GM23338 (cell line): ENCODE measurements around the gene RSPH6A. TPM values are rescaled to one million over a fixed set of nuclear protein-coding genes. Genes with fewer than 3 reads are reported as not detected.

ENCODE experiments used
- ATAC-seq: fragments of 200-7000 bp; cut with Tn5 transposase; 3 replicates; pipeline ENCODE4 v1.9.1; 2020
- DNase-seq: peaks from one replicate; pipeline ENCODE4 v3.0.0-alpha.2; 2015; ENCODE audit warnings: low spot score
- H2AFZ ChIP-seq: fragments of 200-600 bp; sonication (generic); 2 replicates; pipeline ENCODE4 v1.8.0; 2016; ENCODE audit warnings: antibody characterized with exemption, mild to moderate bottlenecking, moderate library complexity
- H3F3A ChIP-seq: fragments of 200-600 bp; sonication (generic); replicated peaks from 2 replicates; pipeline ENCODE4 v1.8.0; 2017; ENCODE audit warnings: antibody characterized with exemption, mixed run types, low read depth
- H3K27ac ChIP-seq: fragments of 200-600 bp; sonication (generic); 2 replicates; pipeline ENCODE4 v1.6.1; 2016; ENCODE audit warnings: low read depth
- H3K27me3 ChIP-seq: fragments of 200-600 bp; sonication (generic); 2 replicates; pipeline ENCODE4 v1.8.0; 2016; ENCODE audit warnings: mild to moderate bottlenecking, mixed run types, moderate library complexity; ENCODE audit not compliant: insufficient read depth
- H3K36me3 ChIP-seq: fragments of 200-600 bp; sonication (generic); 2 replicates; pipeline ENCODE4 v1.8.0; 2016; ENCODE audit warnings: mild to moderate bottlenecking; ENCODE audit not compliant: insufficient read depth
- H3K4me1 ChIP-seq: fragments of 200-600 bp; sonication (generic); 2 replicates; pipeline ENCODE4 v1.8.0; 2016; ENCODE audit warnings: mild to moderate bottlenecking, moderate library complexity; ENCODE audit not compliant: insufficient read depth
- H3K4me2 ChIP-seq: fragments of 200-600 bp; sonication (generic); 2 replicates; pipeline ENCODE4 v1.7.1; 2017; ENCODE audit warnings: mixed run types
- H3K4me3 ChIP-seq: fragments of 200-600 bp; sonication (generic); 2 replicates; pipeline ENCODE4 v1.6.1; 2016; ENCODE audit warnings: mixed run types
- H3K79me2 ChIP-seq: fragments of 200-600 bp; sonication (generic); replicated peaks from 2 replicates; pipeline ENCODE4 v1.8.0; 2017; ENCODE audit warnings: mild to moderate bottlenecking; ENCODE audit not compliant: insufficient read depth
- H3K9me2 ChIP-seq: fragments of 200-600 bp; sonication (generic); 2 replicates; pipeline ENCODE4 v1.8.0; 2017; ENCODE audit not compliant: insufficient read depth
- H4K20me1 ChIP-seq: fragments of 200-600 bp; sonication (generic); replicated peaks from 2 replicates; pipeline ENCODE4 v1.8.0; 2017; ENCODE audit warnings: mild to moderate bottlenecking; ENCODE audit not compliant: insufficient read depth
- H3K27ac Mint-ChIP-seq: 2 replicates; pipeline ENCODE4 v1.8.0; 2020; ENCODE audit warnings: inconsistent platforms, mild to moderate bottlenecking, moderate library complexity, mixed read lengths
- H3K27me3 Mint-ChIP-seq: 3 replicates; pipeline ENCODE4 v1.8.0; 2022; ENCODE audit warnings: low read depth, mild to moderate bottlenecking, moderate library complexity, mixed read lengths, inconsistent platforms; ENCODE audit not compliant: insufficient read depth, poor library complexity
- H3K36me3 Mint-ChIP-seq: 3 replicates; pipeline ENCODE4 v1.8.0; 2021; ENCODE audit warnings: low read depth, mild to moderate bottlenecking, inconsistent platforms, moderate library complexity, mixed read lengths
- H3K4me1 Mint-ChIP-seq: 3 replicates; pipeline ENCODE4 v1.8.0; 2020; ENCODE audit warnings: mild to moderate bottlenecking, inconsistent platforms, mixed read lengths
- H3K4me3 Mint-ChIP-seq: 3 replicates; pipeline ENCODE4 v1.8.0; 2021; ENCODE audit warnings: moderate library complexity, mild to moderate bottlenecking, inconsistent platforms, mixed read lengths
- H3K9me3 Mint-ChIP-seq: 3 replicates; pipeline ENCODE4 v1.8.0; 2020; ENCODE audit warnings: moderate library complexity, mild to moderate bottlenecking, inconsistent platforms, mixed read lengths
- CREB1 ChIP-seq: fragments of 250-450 bp; sonication (Bioruptor Pico); IDR thresholded peaks from 2 replicates; pipeline ENCODE4 v1.5.0; 2020; ENCODE audit warnings: low read depth, mild to moderate bottlenecking, moderate library complexity
- ETS1 ChIP-seq: IDR thresholded peaks from 2 replicates; pipeline ENCODE4 v1.6.1; 2016; ENCODE audit warnings: antibody characterized with exemption
- EZH2 ChIP-seq: fragments of 200-600 bp; sonication (generic); IDR thresholded peaks from one replicate; pipeline ENCODE4 v1.8.0; 2017; ENCODE audit warnings: antibody characterized with exemption, mild to moderate bottlenecking, low read depth; ENCODE audit not compliant: unreplicated experiment
- EZH2phosphoT487 ChIP-seq: fragments of 200-600 bp; sonication (generic); IDR thresholded peaks from one replicate; pipeline ENCODE4 v1.8.1; 2018; ENCODE audit warnings: antibody characterized with exemption; ENCODE audit not compliant: unreplicated experiment
- NANOG ChIP-seq: IDR thresholded peaks from 2 replicates; pipeline ENCODE4 v1.6.1; 2016; ENCODE audit warnings: antibody characterized with exemption, borderline replicate concordance
- POLR2AphosphoS5 ChIP-seq: IDR thresholded peaks from 2 replicates; pipeline ENCODE4 v1.6.1; 2016; ENCODE audit warnings: antibody characterized with exemption, low read depth
- STAT1 ChIP-seq: IDR thresholded peaks from one replicate; pipeline ENCODE4 v1.6.1; 2016; ENCODE audit warnings: antibody characterized with exemption; ENCODE audit not compliant: unreplicated experiment
- ZNF114 ChIP-seq: fragments of 250-450 bp; sonication (Bioruptor Pico); IDR thresholded peaks from 2 replicates; pipeline ENCODE4 v1.5.0; 2020; ENCODE audit warnings: mild to moderate bottlenecking, moderate library complexity
- ZNF462 ChIP-seq: fragments of 250-450 bp; sonication (Bioruptor Pico); IDR thresholded peaks from 2 replicates; pipeline ENCODE4 v1.5.0; 2020; ENCODE audit warnings: mild to moderate bottlenecking, moderate library complexity
- polyA plus RNA-seq: library from polyadenylated mRNA; unstranded; fragments of >200 nt; fragmentation: Nextera tagmentation; extraction: Ambion mirVana; gene quantifications from 2 replicates; pipeline ENCODE4 v1.2.1, GENCODE V29; 2016
- total RNA-seq: library from RNA; depleted of rRNA; stranded (reverse); fragments of >200 nt; shearing (Covaris generic); gene quantifications from 2 replicates; pipeline ENCODE4 v1.2.3, GENCODE V29; 2014
- TF ChIP-seq, protein P1 (sequence below), 2 experiments: fragments of 200-600 bp in 1 of 2; sonication (generic) in 1 of 2; conservative IDR thresholded peaks; 2 replicates each; pipeline versions ENCODE4 v1.5.1 to v1.6.1; 2016 to 2017; ENCODE audit warnings: antibody characterized with exemption in 2 of 2, low read depth in 2 of 2, mild to moderate bottlenecking in 2 of 2, moderate library complexity in 1 of 2

The RSPH6A gene
- total and polyA plus RNA-seq, 2 experiments from 2014 or later: 0.11 to 0.21 TPM

- no peak for TF ChIP-seq EZH2phosphoT487
- TF ChIP-seq EZH2: no peak
These were observed 28.6 kb downstream of the RSPH6A start (continued) for GRCh38 chr19:45786533-45786894.

DNA sequence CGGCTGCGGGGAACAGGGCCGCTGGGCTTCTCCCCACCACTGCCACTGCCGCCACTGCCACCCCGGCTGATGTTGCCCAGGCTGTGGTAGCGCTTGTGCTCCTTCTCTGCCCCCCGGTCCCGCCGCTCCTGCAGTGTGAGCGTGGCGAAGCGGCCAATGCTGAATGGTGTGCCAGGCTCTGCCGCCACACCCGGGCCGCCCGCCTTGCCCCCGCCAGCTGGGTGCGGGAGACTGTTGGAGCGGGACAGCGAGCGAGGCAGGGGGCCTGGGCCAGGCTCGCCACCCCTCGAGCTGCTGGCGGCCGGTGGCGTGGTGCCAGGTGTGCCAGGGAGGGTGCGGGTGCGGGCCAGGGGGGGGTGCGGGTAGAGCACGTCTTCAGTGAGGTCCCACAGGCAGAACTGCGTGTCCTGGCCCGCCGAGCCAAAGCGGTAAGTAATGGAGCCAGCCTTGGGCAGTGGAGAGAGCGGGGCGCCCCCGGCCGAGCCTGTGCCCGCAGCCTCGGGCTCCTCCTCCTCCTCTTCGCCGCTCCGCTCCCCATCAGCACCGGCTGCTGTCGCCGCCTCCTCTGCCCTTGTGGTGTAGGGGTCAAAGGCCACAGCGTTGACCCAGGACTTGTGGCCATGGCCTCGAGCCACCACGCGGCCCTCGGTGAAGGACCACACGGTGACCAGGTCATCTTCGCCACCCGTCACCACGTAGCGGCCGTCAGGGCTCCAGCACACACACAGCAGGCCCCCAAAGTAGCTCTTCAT, 29.2 kb downstream of the RSPH6A start:
- H3K4me2 ChIP-seq: no peak overlapping the region
- TF ChIP-seq ZNF462 (CRISPR knock-in tag): no peak
- no peak for TF ChIP-seq EZH2phosphoT487
- TF ChIP-seq, protein P1, sequence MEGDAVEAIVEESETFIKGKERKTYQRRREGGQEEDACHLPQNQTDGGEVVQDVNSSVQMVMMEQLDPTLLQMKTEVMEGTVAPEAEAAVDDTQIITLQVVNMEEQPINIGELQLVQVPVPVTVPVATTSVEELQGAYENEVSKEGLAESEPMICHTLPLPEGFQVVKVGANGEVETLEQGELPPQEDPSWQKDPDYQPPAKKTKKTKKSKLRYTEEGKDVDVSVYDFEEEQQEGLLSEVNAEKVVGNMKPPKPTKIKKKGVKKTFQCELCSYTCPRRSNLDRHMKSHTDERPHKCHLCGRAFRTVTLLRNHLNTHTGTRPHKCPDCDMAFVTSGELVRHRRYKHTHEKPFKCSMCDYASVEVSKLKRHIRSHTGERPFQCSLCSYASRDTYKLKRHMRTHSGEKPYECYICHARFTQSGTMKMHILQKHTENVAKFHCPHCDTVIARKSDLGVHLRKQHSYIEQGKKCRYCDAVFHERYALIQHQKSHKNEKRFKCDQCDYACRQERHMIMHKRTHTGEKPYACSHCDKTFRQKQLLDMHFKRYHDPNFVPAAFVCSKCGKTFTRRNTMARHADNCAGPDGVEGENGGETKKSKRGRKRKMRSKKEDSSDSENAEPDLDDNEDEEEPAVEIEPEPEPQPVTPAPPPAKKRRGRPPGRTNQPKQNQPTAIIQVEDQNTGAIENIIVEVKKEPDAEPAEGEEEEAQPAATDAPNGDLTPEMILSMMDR (conservative IDR thresholded peaks at IDR 0.05; ENCODE audit: low read depth in 2 of 2): no peak
- TF ChIP-seq ETS1: no peak
- TF ChIP-seq POLR2AphosphoS5: no peak
- TF ChIP-seq NANOG: no peak
- no peak for TF ChIP-seq EZH2
- no peak for TF ChIP-seq ZNF114 (CRISPR knock-in tag)
- TF ChIP-seq STAT1: no peak
- TF ChIP-seq CREB1: no peak

More for the DNA sequence above, 29.2 kb downstream of the RSPH6A start:
- ATAC-seq (no peak), DNase-seq (no peak)
- Histone ChIP-seq H4K20me1 (peaks cover 11% of the 10 kb centered on the region; the same call in 1 of the 2 replicates), H3K4me1 (peaks cover 16% of the 10 kb centered on the region), H3K27me3 (no peaks in the 10 kb centered on the region), H3K9me2 (no peaks in the 10 kb centered on the region), H3K79me2 (peaks cover 5% of the 10 kb centered on the region), H2AFZ (no peak overlapping the region), H3K36me3 (peaks cover 6% of the 10 kb centered on the region; the same call in 1 of the 2 replicates), H3K4me3 (no peak overlapping the region), H3F3A (peaks cover 5% of the 10 kb centered on the region; the same call in 1 of the 2 replicates), H3K27ac (no peak overlapping the region)
- H3K4me1 Mint-ChIP-seq: peaks cover 18% of the 10 kb centered on the region
- no peak overlapping the region for H3K4me3 Mint-ChIP-seq
- H3K36me3 Mint-ChIP-seq: peaks cover 42% of the 10 kb centered on the region
- H3K27ac Mint-ChIP-seq: no peak overlapping the region
- peaks cover 16% of the 10 kb centered on the region for H3K27me3 Mint-ChIP-seq
- H3K9me3 Mint-ChIP-seq: no peaks in the 10 kb centered on the region; the same call in 2 of the 3 replicates
